Nucleus accumbens (tissue), 56 donors: ENCODE measurements around the gene HNRNPCL2.
"Not testable (repeated sequence)": the region's sequence is repeated elsewhere in the genome, so short reads cannot be mapped to it uniquely, and the experiment has no call there.

Experiments used
- DNase-seq, 56 donors: peaks; one replicate each; lab custom pipeline; 2025; lab: John Stamatoyannopoulos, UW

The HNRNPCL2 gene

DNA sequence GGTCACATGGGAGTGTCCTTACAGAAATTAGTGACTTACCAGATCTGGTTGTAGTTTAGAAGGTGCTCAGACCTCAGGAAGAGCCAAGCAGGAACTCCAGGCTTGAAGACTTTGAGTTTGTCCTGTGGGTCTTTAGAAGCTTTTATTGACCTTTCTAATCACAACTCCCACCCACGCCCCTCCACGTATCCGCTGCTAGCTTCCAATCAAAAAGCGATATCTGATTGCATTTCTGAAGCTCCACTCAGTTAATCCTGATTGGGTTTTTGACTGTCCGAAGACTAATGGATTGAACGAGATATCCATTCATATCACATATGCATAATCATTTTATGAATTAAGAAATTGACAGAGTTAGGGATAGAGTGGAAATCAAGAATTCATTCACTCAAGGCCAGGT, at the start of gene HNRNPCL2:
HNRNPCL2 (minus strand) TSS at position 101 of the 400 bp plus-strand sequence. CDS start 454 bp downstream, outside the sequence.
- not testable (repeated sequence) for DNase-seq

DNA sequence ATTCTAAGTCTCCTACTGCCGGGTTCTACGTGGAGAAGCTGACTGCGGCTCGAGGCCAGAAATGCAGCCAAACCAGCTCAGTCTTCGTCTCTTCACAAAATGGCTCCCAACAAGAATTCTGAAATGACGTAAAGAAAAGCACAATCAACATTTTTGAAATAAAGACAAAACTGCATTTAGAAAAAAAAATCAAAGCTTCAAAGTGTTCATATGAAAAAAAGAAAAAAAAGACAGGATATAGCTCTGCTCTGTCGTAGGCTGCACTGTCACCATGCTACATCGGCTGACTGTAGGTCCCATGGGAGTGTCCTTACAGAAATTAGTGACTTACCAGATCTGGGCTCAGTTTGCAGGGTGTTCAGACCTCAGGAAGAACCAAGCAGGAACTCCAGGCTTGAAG, 48.9 kb upstream of the HNRNPCL2 start, which contains the start of gene HNRNPCL4:
HNRNPCL4 (minus strand) TSS at position 101 of the 400 bp plus-strand sequence. CDS start 164 bp downstream, outside the sequence.
- not testable (repeated sequence) for DNase-seq

DNA sequence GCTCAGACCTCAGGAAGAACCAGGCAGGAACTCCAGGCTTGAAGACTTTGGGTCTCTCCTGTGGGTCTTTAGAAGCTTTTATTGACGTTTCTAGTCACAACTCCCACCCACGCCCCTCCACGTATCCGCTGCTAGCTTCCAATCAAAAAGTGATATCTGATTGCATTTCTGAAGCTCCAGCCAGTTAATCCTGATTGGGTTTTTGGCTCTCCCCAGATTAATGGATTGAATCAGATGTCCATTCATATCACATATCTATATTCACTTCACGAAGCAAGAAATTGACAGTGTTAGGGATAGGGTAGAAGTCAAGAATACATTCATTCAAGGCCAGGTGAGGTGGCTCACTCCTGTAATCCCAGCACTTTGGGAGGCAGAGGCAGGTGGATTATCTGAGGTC, 39.3 kb upstream of the HNRNPCL2 start, which contains the start of gene PRAMEF26:
PRAMEF26 (minus strand) TSS at position 101 of the 400 bp plus-strand sequence. CDS start 2,914 bp downstream, outside the sequence.
- DNase-seq: not testable (repeated sequence)

DNA sequence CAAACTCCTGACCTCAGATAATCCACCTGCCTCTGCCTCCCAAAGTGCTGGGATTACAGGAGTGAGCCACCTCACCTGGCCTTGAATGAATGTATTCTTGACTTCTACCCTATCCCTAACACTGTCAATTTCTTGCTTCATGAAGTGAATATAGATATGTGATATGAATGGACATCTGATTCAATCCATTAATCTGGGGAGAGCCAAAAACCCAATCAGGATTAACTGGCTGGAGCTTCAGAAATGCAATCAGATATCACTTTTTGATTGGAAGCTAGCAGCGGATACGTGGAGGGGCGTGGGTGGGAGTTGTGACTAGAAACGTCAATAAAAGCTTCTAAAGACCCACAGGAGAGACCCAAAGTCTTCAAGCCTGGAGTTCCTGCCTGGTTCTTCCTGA, 46.2 kb downstream of the HNRNPCL2 start, which contains the start of gene PRAMEF25:
PRAMEF25 (plus strand) TSS at position 301 of the 400 bp plus-strand sequence. CDS start 2,920 bp downstream, outside the sequence.
- not testable (repeated sequence) for DNase-seq
